Psoas muscle (tissue), 8 donors: ENCODE measurements around the gene S100A8. TPM values are rescaled to one million over a fixed set of nuclear protein-coding genes. Genes with fewer than 3 reads are reported as not detected.

Experiments used
- ATAC-seq, 4 donors: fragments of 200-7000 bp; cut with Tn5 transposase; one replicate each; pipeline ENCODE4 v1.9.1; 2020; ENCODE audit warnings: moderate library complexity in 3 of 4, mild to moderate bottlenecking in 2 of 4
- DNase-seq, 2 donors: peaks; one replicate each; pipeline ENCODE4 v3.0.0-alpha.2; 2020
- H3K27ac ChIP-seq: fragments of 200-600 bp; one replicate; pipeline ENCODE4 v1.8.0; 2022
- H3K27me3 ChIP-seq, 3 donors: fragments of 200-600 bp in 1 of 3; one replicate each; pipeline versions ENCODE4 v1.6.1 to v1.8.0; 2013 to 2022; ENCODE audit warnings: low read length in 2 of 3, mild to moderate bottlenecking in 2 of 3, moderate library complexity in 1 of 3; ENCODE audit not compliant: insufficient read depth in 3 of 3
- H3K36me3 ChIP-seq, 2 donors: fragments of 200-600 bp in 1 of 2; one replicate each; pipeline versions ENCODE4 v1.6.1 to v1.8.0; 2013 to 2022; ENCODE audit warnings: low read depth in 1 of 2, mild to moderate bottlenecking in 1 of 2, moderate library complexity in 1 of 2; ENCODE audit not compliant: insufficient read depth in 1 of 2
- H3K4me1 ChIP-seq: fragments of 200-600 bp; one replicate; pipeline ENCODE4 v1.8.0; 2022
- H3K4me3 ChIP-seq: fragments of 200-600 bp; one replicate; pipeline ENCODE4 v1.8.0; 2022; ENCODE audit warnings: mild to moderate bottlenecking
- H3K9me3 ChIP-seq: fragments of 200-600 bp; one replicate; pipeline ENCODE4 v1.8.0; 2022
- WGBS, 3 donors: extraction: QIAGEN DNeasy Blood & Tissue Kit; methylation state at CpG; one replicate each; pipeline versions ENCODE4 v1.1.6 to v1.1.7; 2013; 5-methylcytosine and 5-hydroxymethylcytosine counted together
- intact Hi-C, 2 donors: fragments of 100-400 bp; cut with DNase I; formaldehyde crosslinking; loops; one replicate each; pipeline versions ENCODE4 v1.11.0 to v1.14.2; 2022
- polyA plus RNA-seq, 3 donors: library from polyadenylated mRNA; stranded (reverse); fragments of 200-250 nt; gene quantifications; one replicate each; pipeline ENCODE4 v1.2.3, GENCODE V29; 2013
- total RNA-seq, 4 donors: library from RNA; stranded (reverse); fragmentation: NEBNext Ultra II Directional in 2 of 4; extraction: Animal tissue kit (Norgen Biotek cat#: 25700) in 2 of 4; gene quantifications; one replicate each; pipeline versions ENCODE4 v1.2.1 to v1.2.4, GENCODE V29; 2021 to 2023
- TF ChIP-seq, protein P1 (sequence below): fragments of 200-600 bp; IDR thresholded peaks from one replicate; pipeline ENCODE4 v1.8.0; 2022; ENCODE audit warnings: antibody characterized with exemption
- donor health status: healthy with polysubstance abuse.
- donor health status: DM: no; HTN: no; CAD: no; lungs with moderate emphysema.
- donor health status: Bipolar disorder and iron deficiency.
- donor health status: healthy.
- donor health status: DM: yes; HTN: yes; CAD: no.
- donor health status: DM: no; HTN: no; CAD: no.
- donor health status: DM: no; HTN: no; CAD: no.
- donor health status: DM: yes; HTN: yes; CAD: no.

Gene S100A8
- total and polyA plus RNA-seq, 7 donors: 16.8 to 57.0 (median 30.6) TPM

DNA sequence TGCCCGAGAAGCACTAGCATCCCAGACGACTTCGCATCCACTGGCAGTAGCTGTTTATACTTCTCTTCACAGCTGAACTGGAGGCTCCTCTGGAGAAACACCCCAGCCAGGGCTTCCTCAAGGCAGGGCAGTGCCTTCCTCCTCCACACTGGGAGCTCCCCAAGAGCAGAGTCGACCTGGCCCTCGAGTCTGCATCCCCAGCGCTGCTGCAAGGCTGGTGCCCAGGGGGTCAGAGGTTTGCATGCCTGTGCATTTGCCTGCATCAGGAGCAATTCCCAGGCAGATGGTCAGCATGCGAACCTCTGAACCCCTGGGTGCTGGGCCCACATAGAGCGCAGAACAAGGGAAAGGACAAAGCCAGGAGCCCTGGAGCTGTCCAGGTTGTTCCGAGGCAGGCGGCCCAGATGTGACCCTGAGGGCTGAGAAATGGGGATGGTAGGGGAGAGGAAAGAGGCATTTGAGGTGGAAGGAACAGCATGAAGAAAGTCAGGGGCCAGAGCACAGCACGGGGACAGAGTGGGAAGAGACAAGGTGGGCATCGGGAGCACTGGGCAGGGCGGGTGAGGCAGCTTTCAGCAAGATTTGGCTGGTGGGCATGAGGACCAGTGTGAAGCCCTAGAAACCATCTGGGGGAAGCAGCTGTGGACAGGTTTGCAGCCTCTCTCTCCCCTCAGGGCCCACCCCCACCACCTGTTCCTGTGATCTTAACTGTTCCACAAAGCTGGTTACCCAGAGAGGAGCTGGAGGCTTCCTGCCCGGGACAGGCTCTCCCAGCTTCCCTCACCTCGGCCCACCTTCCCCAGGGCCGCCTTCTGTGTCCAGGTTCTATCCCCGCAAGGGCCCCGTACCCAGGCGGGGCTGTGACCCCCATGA, 6.4 kb upstream of the S100A8 start:
- DNase-seq (no peak), ATAC-seq (no peak)
- Histone ChIP-seq H3K4me3 (no peak overlapping the region), H3K9me3 (no peaks in the 10 kb centered on the region), H3K27me3 (peaks cover 0 to 6% (median 0%) of the 10 kb centered on the region in 3 donors), H3K36me3 (no peaks in the 10 kb centered on the region), H3K4me1 (no peaks in the 10 kb centered on the region), H3K27ac (no peak overlapping the region)
- TF ChIP-seq, protein P1, sequence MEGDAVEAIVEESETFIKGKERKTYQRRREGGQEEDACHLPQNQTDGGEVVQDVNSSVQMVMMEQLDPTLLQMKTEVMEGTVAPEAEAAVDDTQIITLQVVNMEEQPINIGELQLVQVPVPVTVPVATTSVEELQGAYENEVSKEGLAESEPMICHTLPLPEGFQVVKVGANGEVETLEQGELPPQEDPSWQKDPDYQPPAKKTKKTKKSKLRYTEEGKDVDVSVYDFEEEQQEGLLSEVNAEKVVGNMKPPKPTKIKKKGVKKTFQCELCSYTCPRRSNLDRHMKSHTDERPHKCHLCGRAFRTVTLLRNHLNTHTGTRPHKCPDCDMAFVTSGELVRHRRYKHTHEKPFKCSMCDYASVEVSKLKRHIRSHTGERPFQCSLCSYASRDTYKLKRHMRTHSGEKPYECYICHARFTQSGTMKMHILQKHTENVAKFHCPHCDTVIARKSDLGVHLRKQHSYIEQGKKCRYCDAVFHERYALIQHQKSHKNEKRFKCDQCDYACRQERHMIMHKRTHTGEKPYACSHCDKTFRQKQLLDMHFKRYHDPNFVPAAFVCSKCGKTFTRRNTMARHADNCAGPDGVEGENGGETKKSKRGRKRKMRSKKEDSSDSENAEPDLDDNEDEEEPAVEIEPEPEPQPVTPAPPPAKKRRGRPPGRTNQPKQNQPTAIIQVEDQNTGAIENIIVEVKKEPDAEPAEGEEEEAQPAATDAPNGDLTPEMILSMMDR: no peak
- intact Hi-C loops: loop anchor here in 1 of 2 donors (5.0 kb wide), 1 partner anchor 45 kb away; no protein-coding TSS in a partner anchor
- 78 to 81% (median 79%) methylated on average over 19 of the region's 19 CpGs for WGBS, 3 donors

- ATAC-seq (no peak), DNase-seq (no peak)
- Histone ChIP-seq H3K9me3 (no peaks in the 10 kb centered on the region), H3K36me3 (no peaks in the 10 kb centered on the region), H3K27me3 (no peaks in the 10 kb centered on the region), H3K4me3 (no peak overlapping the region), H3K27ac (no peak overlapping the region), H3K4me1 (no peaks in the 10 kb centered on the region)
- TF ChIP-seq, protein P1: no peak
- 80 to 82% (median 82%) methylated on average over 6 of the region's 6 CpGs for WGBS, 3 donors
- intact Hi-C loops: loop anchor here in 1 of 2 donors (5.0 kb wide), 1 partner anchor 44 kb away; no protein-coding TSS in a partner anchor
Observed at GRCh38 chr1:153396461-153396860, 5.6 kb upstream of the S100A8 start.

- no peak for ATAC-seq
- H3K4me1 ChIP-seq: no peaks in the 10 kb centered on the region
- no peaks in the 10 kb centered on the region for H3K27me3 ChIP-seq
- DNase-seq: no peak
- 78 to 83% (median 79%) methylated on average over 6 of the region's 6 CpGs for WGBS, 3 donors
- intact Hi-C loops: loop anchor here in 1 of 2 donors (5.0 kb wide), 1 partner anchor 43 kb away; no protein-coding TSS in a partner anchor
- TF ChIP-seq, protein P1: no peak
- no peaks in the 10 kb centered on the region for H3K9me3 ChIP-seq
- H3K4me3 ChIP-seq: no peak overlapping the region
- no peaks in the 10 kb centered on the region for H3K36me3 ChIP-seq
- no peak overlapping the region for H3K27ac ChIP-seq
Observed at GRCh38 chr1:153395776-153396175, 4.9 kb upstream of the S100A8 start.

GRCh38 chr1:153395136-153395685, 4.3 kb upstream of the S100A8 start:
- Histone ChIP-seq H3K27me3 (no peaks in the 10 kb centered on the region), H3K4me3 (no peak overlapping the region), H3K27ac (no peak overlapping the region), H3K9me3 (no peaks in the 10 kb centered on the region), H3K4me1 (no peaks in the 10 kb centered on the region), H3K36me3 (no peaks in the 10 kb centered on the region)
- ATAC-seq (peak; percentile 79 to 88 (median 84)), DNase-seq (peak; percentile 35 to 60)
- intact Hi-C loops: loop anchor here in 1 of 2 donors (5.0 kb wide), 1 partner anchor 43 kb away; no protein-coding TSS in a partner anchor
- 51 to 76% (median 61%) methylated on average over 7 of the region's 7 CpGs for WGBS, 3 donors
- TF ChIP-seq, protein P1: no peak
